HG02852 (cell line): Measurements from ENCODE around the gene TCN2.
"Not testable (repeated sequence)": the region's sequence is repeated elsewhere in the genome, so short reads cannot be mapped to it uniquely, and the experiment has no call there.

Experiments
- ATAC-seq: cut with Tn5 transposase; IDR thresholded peaks from one replicate; pipeline ENCODE4 v1.9.1; 2021; ENCODE audit warnings: mild to moderate bottlenecking, moderate library complexity; ENCODE audit not compliant: unreplicated experiment

Gene TCN2

DNA sequence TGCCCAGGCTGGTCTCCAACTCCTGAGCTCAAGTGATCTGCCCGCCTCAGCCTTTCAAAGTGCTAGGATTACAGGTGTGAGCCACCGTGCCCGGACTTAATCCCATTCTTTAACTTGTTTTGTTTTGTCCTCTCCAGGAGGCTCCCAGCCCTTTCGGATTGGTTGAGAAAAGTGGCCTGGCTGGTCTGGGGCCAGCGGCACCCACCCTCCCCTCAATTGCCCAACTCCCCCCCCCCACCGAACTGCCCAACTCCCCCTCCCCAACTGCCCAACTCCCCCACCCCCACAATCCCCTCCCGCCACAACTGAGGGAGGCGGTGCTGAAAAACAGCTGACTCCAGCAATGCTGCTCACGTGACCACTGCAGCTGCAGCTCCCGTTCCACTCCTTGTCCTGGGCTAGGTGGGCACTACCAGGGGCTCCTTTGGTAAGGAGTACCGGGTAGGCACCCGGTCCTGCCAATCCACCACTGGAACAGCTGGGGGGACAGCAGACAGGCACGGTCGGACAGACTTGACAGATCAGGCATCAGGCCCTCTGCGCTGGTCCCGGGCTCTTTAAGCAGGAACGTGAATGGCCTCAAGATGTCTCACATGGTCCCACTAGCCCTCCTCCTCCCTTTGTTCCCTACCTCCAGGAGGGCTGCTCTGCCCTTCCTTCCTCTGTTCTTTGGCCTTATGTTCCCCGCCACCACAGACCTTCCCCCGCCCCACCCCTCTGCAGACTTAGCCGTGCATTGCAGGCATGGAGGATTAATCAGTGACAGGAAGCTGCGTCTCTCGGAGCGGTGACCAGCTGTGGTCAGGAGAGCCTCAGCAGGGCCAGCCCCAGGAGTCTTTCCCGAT, at the start of gene TCN2:
TCN2 (plus strand) TSS at position 720 of the 845 bp plus-strand sequence. CDS start 158 bp downstream, outside the sequence.
- no peak for ATAC-seq

DNA sequence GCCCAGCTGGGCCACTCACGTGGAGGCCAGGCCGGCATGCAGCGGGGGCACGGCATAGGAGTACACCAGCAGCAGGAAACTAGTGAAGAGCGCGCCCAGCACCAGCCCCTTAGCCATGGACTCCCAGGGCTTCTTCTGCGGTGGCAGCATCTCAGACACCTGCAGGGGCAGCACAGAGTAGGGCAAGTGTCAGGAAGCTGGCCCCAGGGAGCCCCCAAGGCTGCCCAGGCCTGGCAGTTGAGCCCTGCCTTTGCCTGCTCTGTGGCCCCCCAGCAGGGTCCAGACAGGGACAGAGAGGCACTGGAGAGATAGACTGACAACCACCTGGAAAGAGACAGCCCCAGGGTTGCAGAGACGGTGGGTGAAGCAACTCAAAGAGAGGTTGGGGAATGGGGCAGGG, 49.7 kb upstream of the TCN2 start:
- no peak for ATAC-seq

DNA sequence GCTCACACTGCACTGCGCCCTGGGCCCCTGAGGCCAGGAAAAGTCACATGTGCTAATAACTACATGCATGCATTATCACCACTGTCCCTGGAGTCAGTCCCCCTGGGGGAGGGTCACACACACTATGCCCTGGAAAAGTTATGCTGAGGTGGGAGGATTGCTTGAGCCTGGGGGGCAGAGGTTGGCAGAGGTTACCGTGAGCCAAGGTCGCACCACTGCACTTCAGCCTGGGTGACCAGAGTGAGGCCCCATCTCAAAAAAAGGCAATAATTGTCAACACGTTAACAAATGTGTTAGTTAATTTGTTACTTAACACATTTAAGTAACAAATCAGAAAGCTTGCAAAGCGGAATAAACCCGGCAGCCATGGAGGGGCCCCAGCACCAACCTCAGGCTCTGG, 47.1 kb upstream of the TCN2 start:
- ATAC-seq = no peak

DNA sequence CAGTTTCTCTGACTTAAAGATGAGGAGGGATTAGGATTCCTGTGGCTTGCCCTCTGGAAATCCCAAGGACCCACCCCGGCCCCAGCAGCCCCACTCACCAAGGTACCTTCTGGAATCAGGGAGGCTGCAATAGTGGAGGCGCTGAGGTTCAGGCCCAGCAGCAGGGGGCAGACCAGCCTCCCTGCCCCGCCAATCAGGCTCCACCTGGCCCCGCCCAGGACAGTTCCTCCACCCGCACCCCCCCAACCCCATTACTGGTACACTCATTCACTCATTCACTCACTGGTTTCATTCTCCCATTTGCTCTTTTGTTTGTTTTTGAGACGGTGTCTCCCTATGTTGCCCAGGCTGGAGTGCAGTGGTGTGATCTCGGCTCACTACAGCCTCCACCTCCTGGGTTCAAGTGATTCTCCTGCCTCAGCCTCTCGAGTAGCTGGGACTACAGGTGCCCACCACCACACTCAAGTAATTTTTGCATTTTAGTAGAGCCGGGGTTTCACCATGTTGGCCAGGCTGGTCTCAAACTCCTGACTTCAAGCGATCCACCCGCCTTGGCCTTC, 46.3 kb upstream of the TCN2 start:
- ATAC-seq = not testable (repeated sequence)

DNA sequence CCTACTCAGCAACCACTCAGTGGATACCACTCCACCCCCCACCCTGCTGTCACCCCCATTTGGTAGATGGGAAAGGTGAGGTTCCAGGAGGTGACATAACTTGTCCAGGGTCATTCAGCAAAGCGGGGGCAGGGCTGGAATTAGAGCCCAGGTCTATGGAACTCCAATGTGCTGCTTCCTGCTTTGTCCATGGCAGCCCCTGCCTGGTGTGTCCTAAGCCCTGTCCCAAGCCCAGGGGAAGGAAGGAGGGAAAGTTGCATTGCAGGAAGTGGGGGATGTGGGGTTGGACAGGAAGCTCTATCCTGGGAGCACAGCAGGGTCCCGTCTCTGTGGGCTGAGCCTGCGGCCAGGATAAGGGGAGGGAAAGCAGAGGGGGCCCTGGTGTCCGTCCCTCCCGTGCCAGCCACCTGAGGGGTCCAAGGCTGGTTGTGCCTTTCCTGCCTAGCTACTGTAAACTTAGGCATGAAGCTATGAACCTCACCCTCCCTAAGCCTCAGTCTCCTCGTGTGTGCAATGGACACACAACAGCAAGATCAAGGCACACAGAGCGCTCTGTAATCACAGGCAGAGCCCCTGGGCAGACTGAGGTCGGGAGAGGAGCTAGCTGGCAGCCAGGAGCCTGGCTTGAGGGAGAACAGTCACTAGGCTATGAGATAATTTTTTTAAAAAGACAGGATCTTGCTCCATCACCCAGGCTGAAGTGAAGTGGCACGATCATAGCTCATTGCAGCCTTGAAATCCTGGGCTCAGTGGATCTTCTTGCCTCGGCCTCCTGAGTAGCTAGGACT, 45.4 kb upstream of the TCN2 start:
- no peak for ATAC-seq

DNA sequence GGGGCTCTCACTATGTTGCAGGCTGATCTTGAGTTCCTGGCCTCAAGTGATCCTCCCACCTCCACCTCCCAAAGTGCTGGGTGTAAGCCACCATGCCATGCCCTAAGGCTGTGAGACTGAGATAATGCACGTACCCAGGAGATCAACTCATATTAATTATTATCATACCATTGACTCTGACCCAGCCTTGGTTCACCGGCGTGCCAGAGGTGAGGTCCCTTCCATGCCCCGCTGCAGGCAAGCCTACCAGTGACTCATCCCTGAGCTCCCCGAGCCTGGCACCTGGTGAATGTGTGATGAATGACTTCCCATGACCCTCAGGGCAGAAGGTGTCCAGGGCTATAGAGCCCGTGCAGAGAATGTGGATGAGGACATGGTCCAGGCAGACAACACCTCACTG, 44.6 kb upstream of the TCN2 start:
- ATAC-seq = no peak

DNA sequence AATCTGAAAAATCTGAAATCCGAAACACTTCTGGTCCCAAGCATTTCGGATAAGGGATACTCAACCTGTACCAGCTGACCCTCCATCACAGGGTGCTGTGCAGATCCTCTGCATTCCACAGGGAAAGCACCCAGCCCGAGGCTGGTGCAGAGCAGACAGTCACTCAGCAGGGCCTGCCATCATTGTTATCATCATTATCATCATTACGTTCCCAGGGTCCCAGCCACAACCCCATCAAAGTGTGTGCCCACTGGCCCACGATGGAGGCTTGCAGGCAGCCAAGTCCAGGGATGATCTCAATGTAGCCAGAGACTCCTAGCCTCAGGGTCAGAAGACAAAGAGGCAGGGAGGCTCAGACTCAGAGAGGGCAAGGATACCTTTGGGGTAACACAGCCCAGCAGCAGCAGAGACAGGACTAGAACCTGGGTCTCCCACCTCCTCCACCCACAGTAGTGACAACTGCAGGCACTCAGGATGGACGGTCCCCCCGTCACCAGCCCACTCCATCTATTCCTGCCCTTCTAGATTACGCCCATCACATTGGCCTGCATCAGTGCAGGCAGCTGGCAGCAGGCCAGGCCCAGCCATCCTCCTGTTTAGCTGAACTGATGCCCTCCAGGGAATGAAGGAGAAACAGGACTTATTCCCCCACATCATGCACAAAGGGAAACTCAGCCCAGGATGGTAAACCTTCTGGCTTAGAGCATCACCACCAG, 42.8 kb upstream of the TCN2 start:
- ATAC-seq = no peak

DNA sequence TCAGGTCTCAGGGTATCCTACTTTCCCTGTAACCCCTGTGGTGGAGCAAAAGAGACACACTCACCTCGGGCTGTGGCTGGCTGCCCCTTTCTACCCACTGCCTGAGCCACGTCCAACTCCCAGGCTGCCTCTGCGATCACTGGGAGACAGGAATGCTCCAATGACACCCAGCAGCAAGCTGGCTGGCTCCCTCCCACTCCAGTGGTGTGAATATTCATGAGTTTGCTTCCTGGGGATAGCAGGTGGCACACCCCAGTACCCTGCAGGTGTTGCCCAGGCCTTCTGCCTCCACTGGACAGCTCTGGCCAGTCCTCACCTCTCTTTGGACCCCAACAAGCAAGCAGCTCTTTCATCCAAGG, 42.2 kb upstream of the TCN2 start:
- ATAC-seq = no peak

DNA sequence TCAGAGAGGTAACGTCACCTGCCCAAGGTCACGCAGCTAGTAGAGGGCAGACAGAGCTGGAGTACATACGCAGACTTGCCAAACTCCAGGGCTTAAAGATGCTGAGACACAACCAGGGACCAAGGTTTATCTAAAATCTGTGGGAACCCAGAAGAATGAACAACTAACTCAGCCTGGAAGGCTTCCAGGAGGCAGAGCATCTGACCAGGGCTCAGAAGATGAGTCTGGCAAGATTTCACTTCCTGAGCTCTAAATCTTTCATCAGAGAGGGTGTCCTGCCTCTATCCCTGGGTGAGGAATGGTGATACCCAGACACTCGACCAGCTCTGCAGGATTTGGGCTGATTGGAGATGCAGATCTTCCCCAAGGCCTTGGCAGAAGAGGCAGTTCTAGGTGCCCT, 41.6 kb upstream of the TCN2 start:
- ATAC-seq = no peak

DNA sequence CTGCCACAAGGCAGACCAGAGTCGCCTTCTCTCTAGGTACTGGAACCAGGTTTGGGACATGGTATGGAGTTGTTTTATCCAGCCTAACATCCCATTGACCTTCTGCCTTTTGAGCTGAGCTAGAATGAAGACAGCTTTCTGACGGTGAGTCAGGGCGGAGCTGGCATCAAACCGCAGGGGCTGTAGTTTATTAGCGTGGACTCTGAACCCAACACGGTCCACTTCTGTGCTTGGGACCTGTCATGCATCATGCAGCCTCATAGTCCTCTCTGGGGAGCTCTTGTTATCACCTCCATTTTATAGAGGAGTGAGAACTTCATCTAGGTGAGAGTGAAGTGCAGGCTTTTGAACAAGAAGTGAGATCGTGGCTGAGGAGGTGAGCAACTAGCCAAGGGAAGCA, 40.8 kb upstream of the TCN2 start:
- no peak for ATAC-seq

DNA sequence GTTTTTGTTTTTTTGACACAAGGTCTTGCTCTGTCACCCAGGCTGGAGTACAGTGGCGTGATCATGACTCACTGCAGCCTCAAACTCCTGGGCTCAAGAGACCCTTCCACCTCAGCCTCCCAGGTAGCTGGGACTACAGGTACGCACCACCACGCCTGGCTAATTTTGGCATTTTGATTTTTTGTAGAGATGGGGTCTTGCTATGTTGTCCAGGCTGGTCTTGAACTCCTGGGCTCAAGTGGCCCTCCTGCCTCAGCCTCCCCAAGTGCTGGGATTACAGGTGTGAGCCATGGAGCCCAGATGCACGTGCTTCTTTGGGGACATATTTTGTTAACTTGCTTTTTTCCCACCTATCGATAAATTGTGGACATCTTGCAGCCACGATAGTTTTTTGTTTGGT, 39.7 kb upstream of the TCN2 start:
- not testable (repeated sequence) for ATAC-seq

DNA sequence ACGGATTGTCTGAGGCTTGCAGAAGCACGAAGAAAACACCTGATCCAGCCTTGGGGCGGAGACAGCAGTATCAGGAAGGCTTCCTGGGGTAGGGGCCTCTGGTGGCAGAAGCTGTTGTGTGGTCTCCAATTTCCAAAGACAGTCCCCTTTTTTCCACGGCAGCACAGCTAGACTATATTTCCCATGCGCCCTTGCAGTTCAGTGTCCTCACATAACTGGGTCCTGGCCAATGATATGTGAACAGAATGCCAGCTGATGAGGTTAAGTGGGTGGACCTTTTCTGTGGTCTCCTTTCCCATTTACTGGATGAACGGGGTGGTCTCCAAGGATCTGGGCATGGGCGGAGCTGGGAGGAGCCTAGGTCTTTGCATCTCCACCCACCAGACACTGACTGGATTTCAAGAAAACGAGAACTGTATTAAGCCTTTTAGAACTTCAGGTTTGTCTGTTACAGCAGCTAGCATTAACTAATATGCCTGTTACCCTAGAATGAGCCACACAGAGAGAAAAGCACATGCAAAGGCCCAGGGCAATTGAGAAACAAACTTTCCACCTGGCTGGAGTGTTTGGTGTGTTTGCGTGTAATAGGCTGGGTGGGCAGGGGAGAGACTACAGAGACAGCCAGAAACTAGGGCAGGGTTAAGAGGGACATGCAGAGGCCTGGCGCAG, 38.7 kb upstream of the TCN2 start:
- ATAC-seq = no peak

DNA sequence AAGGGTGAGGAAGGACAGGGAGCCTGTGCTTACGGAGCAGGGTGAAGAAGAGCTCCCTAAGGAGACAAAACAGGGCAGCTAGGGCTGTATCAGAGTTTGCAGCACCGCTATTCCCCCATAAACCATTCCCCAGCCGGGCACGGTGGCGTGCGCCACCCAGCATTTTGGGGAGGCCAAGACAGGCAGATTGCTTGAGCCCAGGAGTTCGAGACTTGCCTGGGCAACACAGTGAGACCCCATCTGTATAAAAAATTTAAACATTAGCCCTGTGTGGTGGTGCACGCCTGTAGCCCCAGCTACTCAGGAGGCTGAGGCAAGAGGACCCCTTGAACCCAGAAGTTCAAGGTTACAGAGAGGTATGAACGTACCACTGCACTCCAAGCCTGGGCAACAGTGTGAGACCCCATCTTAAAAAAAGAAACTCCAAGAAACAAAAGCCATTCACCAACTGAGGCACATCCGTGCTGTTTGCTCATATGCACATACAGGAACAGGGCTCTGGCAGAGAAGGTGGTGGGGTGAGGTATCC, 37.2 kb upstream of the TCN2 start:
- ATAC-seq = no peak

DNA sequence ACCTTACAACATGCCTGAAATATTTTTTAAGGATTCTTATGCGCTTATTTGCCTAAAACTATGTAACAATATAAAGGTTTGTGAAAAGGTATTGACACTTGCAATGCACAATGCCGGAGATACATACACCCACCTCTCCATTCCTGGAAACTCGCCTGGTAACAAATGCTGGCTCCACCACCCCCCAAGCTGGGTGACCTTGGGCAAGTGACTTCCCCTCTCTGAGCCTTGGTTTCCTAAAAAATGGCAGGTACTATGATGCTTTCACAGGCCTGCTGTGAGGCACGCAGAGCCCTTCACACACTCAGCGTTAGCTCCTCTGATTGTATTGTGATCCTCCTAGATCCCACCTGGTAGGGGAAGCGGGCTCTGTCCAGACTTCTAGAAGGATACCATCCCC, 34.8 kb upstream of the TCN2 start:
- no peak for ATAC-seq

DNA sequence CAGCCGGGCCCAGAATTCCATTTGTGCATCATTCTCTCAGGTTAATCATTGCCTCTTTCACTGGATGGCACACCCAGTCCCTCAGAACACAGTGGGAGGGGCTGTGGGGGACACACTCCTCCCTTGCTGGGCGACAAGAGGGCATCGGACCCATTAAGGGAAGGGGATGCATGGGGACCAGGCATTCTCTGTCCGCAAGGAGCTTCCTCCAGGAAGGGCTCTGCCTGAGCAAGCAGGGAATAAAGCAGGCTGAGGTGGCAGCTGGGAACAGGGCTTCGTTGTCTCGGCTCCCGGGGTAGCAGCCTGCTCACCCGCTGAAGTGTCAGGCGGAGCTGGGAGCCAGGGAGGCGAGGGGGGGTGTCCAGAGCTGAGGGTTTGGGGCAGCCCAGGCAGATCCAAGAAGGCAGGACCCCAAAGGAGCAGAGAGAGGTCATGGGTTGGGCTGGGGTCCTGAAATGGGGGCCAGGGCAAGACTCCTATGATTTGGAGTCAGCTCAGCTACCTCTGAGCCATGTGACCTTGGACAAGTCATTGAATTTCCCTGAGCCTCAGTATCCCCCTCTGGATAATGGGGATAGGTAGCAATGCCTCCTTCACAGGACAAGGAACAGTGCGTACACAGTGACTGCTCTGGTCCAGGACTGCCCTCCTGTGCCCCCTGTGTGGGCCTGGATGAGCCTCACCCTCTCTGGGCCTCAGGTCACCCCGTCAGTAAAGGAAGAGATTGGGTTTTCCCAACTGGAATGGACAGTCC, 34.0 kb upstream of the TCN2 start:
- ATAC-seq = no peak

DNA sequence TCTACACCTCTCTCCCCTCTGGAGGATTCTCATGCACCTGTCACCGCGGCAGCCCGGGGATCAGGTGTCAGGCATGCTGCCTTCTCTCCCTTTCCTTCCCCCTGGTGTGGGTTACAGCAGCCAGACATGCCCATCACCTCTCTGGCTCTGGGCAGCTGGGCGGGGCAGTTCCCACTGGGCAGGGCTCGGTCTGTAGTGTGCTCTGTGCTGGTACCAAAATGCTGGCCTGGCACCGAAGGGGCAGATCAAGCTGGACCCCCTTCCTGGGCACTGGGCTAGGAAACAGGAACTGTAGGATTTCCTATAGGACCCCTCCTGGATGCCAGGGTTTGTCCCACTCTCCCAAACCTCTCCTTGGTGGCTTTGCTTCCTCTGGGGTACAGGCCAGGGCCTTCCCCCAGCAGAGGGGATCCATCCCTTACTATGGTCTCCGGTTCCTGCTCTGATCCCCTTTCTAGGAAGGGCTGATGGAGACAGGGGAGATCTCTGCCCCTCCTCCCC, 33.3 kb upstream of the TCN2 start:
- ATAC-seq = no peak

DNA sequence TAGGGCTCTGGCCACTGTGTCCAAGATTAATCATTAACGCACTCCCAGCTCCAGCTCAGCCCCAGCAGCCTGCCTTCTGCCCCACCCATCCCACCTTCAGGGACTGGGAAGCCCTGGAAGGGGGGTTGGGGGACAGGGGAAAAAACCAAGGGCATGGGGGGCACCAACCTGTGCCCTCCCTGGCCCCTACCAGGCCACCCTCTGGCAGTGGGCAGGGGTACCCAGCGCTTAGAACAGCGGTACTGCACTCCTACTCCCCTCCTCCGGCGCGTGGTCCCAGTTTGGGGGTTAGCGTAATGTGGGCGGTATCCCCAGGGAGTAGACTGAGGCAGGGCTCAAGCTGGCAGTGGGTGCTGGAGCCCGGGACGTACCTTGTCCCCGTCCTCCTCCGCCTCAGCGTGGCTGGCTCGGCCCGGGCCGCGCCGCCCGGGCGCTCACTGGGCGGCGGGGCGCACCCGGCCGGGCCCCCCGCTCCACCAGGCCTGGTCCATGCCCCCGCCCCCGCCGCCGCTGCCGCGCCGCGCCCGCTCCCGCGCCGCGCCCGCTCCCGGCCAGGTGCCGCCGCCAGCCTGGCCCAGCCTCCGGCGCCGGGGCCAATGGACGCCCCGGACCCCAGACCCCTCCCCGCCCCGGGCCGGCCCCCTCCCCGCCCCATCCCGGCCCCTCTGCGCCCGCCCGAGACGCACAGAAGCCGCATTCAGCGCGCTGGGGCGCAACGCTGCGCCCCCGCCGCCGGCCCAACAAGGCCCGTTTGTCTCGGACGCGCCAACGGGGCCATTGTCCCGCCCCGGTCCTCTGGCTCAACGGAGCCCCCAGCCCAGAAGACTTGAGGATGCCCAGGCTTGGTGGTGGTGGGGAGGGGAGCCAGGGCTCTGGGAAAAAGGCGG, 32.6 kb upstream of the TCN2 start, which contains the start of gene GAL3ST1:
GAL3ST1 (minus strand) TSS at position 571 of the 887 bp plus-strand sequence. CDS start 17,273 bp downstream, outside the sequence.
- no peak for ATAC-seq

DNA sequence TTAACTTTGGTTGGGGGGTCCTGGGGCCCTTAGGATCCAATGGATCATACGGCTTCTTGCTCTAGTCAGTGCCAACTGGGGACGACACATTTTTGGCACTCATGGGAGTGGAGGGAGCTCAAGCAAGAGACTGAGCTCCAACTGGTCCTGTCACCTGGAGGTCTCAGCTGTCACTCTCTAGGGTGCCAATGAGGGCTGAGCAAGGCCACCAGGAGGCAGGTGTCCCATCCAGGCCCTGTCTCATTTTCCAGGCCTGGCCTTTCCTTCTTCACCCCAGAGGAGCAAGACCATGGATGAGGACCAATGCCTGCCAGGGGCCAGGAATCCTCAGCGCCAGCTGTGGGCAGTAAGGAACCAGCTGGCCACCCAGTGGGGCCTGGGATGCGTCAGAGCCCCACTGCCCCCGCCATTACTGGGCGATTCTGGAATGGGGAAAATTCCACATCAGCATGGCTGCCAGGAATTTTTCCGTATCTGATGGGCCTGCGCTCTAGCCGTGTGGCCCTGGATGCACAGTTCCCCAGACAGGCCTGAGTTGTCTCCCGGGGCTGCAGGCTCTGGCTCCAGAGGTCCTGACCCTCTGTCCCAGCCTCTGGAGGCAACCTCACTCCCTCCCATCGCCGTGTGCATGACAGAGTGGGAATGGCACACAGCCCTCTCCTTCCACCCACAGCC, 31.8 kb upstream of the TCN2 start:
- no peak for ATAC-seq
